DMS 273 (cell line): Measurements from ENCODE around the gene AARS2.

ENCODE experiments used
- DNase-seq: peaks from one replicate; lab custom pipeline; 2025; ENCODE audit not compliant: unreplicated experiment; lab: John Stamatoyannopoulos, UW

Gene AARS2

GRCh38 chr6:44263354-44264100 lies 49.6 kb downstream of the AARS2 start:
- no peak for DNase-seq

GRCh38 chr6:44262467-44263353 lies 50.4 kb downstream of the AARS2 start:
- DNase-seq: no peak

DNA sequence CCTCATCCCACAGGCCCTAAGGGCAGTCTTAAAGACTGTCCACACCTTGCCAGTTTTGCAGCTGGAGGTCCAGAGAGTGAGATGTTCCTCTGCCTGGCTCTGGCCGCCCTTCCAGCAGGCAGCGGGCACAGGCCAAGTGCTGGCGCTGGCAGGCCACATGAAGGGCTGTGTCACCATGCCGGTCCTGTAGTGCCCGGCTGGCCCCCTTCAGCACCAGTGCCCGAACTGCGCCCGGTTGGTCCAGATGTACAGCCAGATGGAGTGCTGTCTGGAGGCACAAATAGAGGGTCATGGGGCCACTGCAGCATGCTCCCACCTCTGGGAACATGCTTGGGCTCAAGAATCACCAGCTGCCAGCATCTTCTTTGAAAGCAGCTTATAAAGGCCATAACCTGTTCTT lies 51.6 kb downstream of the AARS2 start:
- peak; percentile 73 for DNase-seq

DNA sequence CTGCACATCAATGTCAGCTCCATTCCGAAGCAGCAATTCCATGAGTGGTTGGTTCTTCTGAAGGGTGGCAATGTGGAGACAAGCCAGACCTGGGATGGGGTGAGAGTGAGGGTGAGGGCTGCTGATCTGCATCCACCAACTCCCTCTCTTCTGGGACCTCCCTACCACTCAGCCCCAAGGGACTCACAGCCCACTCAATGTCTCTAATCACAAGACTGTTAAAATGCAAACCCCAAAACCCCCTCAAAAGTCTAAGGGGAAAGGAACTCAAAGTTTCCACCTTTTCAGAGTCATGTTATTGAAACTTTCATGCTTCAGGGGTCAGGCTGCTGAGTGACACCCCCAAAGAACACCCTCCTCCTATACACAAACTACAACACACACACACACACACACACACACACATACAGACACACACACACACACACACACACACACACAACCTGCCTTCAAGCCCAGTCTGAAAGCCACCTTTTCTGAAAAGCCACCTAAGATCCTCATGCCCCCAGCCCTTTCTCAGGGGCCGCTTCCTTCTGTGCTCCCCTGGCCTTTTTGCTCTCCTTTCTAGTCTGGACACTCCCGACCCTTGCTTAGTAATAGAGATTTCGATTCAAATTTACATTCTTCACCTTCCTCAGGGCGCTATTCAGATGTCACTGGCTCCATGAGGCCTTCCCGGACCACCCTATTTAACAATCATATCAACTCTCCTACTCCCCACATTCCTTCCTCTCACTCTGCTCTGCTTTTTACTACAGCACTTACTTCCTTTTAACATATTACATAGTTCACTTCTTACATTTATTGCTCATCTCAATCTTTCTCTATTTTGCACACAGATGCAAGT lies 52.5 kb downstream of the AARS2 start:
- DNase-seq: no peak

- no peak for DNase-seq
Measured at GRCh38 chr6:44260011-44260410, 53.1 kb downstream of the AARS2 start.

DNA sequence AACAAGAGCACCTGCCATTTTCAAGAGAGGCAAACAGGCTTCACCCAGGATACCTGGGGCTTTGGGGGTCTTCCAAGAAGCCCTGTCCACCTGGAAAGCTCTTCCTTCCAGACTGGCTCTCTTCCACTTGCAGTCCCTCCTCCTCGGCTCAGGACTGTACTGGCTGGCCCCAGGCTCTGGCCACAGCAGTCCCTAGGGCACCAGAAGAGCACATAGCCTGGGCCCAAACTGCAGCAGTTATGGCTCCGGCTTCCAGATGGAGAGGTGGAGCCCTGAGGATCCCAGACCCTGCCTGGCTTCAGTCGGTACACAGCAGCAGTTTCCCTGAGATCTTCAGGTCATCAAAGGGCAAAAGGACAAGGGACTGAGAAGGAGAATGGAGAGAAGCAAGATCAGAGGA lies 54.2 kb downstream of the AARS2 start:
- DNase-seq: no peak

- no peak for DNase-seq
Measured at GRCh38 chr6:44258325-44258863, 54.8 kb downstream of the AARS2 start.

GRCh38 chr6:44257753-44258324 lies 55.3 kb downstream of the AARS2 start:
- DNase-seq: no peak

DNA sequence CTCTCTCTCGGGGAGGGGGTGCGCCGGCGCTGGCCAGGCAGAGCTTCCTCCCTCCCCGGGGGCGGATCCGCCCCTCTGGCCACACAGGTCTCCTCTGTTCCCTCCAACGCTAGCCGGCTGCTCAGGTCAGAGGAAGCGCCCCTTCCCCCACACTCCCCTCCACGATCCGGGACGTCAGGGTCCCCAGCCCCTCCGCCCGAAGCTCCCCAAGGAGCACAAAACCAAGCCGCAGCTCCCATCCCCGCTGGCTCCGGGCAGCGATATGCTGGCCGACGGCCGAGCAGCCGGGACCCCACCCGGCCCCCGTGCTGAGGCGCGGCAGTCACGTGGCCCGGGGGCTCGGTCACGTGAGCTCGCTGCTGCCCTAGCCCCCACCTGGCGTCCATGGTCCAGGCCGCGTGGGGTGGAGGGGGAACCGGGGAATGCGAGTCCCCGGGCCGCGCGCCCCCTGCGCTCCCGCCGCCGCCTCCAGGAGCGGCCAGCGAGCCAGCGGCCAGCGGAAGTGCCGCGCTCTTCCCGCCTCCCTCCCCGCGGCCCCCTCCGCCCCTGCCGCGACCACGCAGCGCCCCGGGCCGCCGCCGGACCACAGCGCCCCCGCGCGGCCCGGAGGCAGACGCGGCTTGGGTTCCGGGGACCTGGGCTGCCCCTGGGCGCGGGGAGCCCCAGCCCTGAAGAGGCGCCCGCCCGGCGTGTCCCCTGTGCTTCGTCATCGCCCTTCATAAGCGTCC lies 56.0 kb downstream of the AARS2 start, which contains the start of gene SLC35B2:
Gene SLC35B2 (minus strand): TSS at position 504 of the 728 bp plus-strand sequence. CDS start 118 bp downstream, at position 386.
- DNase-seq: peak; percentile 93

DNA sequence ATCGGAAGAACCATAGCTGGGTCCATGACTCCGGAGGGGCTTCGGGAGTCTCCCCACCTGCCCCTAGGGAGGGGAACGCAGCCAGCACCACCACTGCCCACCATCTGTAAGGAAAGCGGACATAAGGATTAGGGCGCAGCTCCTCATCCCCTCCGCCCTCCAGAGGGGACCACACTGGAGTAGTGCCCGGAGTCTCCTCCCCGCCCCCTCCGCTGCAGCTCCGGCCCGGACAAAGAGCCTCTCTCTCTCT lies 56.4 kb downstream of the AARS2 start:
- no peak for DNase-seq

DNA sequence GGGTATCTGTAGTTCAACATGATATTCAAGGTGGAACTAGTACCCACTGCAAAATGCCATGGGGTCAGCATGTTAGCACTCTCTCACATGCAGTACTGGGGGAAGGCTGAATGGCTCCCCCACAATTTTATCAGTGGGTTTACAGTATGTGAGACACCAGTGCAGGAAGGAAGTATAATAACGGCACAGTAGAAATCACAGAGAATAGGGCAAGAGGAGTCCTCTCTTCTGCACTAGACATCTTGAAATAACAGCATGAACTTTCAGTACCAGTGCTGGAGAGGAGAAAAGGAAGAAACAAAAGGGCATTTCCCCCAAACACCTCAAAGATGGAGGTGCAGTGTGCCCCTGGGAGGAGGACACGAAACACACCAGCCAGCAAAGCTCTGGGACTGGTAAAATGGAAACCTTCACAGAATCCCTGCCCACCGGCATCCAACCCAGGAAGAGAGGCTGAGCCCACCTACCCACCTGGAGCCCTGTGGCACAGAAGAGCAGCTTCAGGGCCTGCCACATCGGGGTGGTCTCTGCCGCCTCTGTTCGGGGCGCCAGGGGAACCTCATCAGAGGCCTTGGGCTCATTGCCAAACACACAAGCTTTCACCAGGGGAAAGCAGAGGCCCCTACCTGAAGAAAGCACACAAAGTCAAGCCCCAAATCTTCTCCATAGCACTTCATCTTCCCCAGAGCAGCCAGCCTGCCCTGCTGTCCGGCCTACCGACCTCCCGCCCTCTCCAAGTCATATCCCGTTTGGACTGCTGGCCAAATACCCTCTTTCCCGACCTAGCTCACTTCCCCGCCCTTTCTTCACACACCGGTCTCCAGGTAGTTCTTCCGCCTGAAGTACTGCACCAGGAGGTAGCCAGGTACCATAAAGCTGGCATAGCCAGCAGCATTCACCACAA lies 57.0 kb downstream of the AARS2 start:
- DNase-seq: peak; percentile 78

DNA sequence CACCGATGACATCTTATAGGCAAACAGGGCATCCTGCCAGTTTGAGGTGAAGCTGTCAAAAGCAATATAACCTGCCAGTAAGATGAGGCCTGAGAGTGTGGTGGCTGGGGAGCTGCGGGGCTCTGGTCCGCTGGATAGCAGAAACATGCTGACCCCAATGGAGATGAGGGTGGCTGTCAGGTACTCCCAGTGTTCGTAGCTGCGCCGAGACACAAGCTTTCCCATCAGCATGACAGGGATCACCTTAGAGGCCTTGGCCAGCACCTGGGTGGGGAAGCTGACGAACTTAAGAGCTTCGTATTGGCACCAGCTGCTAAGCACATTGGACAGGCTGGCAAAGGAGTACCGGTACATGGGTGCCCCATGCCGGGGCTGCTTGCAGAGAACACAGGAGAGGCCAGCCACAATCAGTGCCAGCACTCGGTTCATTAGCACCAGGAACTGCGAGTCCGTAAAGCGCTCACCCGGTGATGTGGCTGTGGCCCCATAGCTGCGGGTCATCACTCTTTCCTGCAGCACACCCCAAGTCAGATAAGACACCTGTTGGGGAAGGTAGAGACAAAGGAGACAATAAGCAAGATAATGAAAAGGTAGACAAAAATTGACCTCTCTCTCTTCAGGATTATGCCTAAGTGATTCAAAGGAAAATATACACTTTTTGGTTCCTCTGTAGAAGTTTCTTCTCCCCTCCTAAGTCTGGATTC lies 57.9 kb downstream of the AARS2 start:
- DNase-seq: peak; percentile 85

GRCh38 chr6:44254191-44255104 lies 58.7 kb downstream of the AARS2 start:
- no peak for DNase-seq

DNA sequence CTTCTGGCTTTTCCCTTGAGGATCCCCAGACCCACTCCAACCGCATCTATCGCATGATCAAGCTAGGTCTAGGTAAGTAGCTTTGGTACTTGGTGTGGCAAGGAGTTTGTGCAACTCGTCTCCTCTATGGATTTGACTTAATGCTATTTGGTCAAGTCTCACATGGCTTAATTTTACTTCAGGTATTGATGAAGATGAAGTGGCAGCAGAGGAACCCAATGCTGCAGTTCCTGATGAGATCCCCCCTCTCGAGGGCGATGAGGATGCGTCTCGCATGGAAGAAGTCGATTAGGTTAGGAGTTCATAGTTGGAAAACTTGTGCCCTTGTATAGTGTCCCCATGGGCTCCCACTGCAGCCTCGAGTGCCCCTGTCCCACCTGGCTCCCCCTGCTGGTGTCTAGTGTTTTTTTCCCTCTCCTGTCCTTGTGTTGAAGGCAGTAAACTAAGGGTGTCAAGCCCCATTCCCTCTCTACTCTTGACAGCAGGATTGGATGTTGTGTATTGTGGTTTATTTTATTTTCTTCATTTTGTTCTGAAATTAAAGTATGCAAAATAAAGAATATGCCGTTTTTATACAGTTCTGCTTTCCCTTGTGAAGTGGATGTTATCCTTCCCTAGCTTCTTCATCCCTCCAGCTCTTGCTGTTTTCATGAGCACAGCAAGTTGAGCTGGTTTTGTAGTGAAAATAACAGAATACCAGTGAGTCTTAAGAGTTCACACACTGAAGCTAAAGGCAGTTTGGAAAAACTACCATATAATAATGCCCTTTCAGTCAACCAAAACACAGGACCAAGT lies 59.6 kb downstream of the AARS2 start:
- peak; percentile 85 for DNase-seq

GRCh38 chr6:44251576-44252524 lies 61.3 kb downstream of the AARS2 start:
- DNase-seq: no peak

- DNase-seq: no peak
Measured at GRCh38 chr6:44250718-44251123, 62.4 kb downstream of the AARS2 start.
